ENCODE data around the gene GNG3. TPM values are rescaled to one million over a fixed set of nuclear protein-coding genes. Genes with fewer than 3 reads are reported as not detected.
"Not testable (repeated sequence)": the region's sequence is repeated elsewhere in the genome, so short reads cannot be mapped to it uniquely, and the experiment has no call there.

GNG3 gene
- total RNA-seq, 1 donor from 2014 or later: not detected

DNA sequence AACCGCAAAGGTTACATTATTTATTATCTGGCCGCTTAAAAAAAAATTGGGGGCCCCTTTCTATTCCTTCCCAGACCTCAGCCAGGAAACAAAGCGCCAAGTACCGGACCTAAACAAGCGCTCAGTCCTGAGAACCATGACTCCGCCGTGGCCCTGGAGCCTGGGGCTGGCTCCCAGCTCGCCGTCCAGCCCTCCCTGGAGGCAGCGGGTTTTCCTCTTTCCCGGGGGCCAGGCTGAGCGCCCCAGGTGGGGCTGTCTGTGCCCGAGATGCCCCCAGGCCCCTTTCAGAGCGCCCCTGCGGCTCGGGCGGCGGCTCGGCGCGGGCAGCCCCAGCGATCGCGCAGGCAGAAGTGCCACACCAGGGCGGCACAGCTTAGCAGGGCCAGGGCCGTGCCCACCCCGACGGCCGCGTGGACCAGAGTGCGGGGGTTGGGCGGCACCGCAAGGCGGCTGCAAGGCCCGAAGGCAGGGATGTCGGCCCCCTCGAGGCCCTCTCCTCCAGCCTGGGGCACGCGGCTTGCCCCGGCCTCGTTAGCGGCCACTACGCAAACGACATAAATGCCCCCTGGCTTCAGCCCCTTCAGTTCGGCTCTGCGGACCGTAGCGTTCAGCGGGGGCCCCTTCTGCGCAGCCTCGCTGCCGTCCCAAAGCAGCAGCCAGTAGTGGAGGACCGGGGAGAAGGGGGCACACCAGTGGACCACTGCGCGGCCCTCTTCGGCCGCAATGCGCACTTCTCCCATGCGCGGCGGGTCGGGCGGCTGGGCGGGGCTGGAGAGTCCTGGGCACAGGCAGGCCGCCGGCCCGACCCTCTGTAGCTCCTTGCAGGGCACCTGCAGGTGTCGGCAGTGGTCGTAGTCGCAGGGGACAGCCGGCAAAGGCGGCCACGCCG, 19.7 kb upstream of the GNG3 start:
- no peak for DNase-seq

DNA sequence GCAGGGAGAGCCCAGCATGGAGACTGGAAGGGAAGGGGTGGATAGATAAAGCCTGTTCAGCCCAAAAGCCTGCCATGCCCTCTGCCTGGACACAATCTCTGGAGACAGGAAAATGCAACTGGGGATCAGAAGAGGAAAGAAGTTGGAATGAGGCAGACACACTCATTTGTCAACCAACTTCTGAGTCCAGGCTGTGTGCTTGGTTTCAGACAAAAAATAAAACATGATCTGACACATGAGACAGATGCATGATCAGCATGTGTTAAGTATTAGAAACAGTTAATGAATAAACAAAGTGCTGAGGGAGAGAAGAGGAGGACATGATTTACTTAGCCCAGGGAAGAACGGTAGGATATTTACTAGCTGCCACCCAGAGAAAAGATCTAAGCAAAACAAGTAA, 19.0 kb upstream of the GNG3 start:
- DNase-seq: peak; percentile 63

GRCh38 chr11:62689421-62690183, 17.9 kb upstream of the GNG3 start, which contains the start of gene LRRN4CL:
TSS of gene LRRN4CL (minus strand) at chr11:62689530. CDS start at chr11:62688508, 1,022 bp downstream.
- DNase-seq: peak; percentile 93

GRCh38 chr11:62693624-62694023, 13.9 kb upstream of the GNG3 start:
- DNase-seq: not testable (repeated sequence)

- peak; percentile 25 for DNase-seq
Observed at GRCh38 chr11:62694455-62695167, 12.9 kb upstream of the GNG3 start.

DNA sequence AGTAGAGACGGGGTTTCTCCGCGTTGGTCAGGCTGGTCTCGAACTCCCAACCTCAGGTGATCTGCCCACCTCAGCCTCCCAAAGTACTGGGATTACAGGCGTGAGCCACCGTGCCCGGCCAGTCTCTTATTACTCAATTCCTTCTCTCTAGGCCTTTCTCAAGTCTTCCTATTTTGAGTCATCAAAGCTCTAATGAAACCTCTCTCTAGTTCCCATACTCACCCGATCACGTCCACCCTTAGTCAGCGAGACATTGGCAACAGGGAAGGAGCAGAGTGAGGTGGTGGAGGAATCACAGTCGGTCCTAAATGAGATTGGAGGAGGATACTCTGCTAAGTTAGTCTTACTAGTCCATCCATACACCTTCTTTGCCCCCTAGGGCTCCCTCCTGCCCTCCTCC, 5.2 kb upstream of the GNG3 start:
- DNase-seq: no peak

DNA sequence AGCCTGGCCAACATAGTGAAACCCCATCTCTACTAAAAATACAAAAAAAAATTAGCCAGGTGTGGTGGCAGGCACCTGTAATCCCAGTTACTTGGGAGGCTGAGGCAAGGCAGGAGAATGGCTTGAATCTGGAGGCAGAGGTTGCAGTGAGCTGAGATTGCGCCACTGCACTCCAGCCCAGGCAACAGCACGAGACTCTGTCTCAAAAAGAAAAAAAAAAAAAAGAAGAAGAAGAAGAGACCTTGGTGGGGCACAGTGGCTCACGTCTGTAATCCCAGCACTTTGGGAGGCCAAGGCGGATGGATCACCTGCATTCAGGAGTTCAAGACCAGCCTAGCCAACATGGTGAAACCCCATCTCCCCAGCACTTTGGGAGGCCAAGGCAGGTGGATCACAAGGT, 3.6 kb upstream of the GNG3 start:
- not testable (repeated sequence) for DNase-seq

DNA sequence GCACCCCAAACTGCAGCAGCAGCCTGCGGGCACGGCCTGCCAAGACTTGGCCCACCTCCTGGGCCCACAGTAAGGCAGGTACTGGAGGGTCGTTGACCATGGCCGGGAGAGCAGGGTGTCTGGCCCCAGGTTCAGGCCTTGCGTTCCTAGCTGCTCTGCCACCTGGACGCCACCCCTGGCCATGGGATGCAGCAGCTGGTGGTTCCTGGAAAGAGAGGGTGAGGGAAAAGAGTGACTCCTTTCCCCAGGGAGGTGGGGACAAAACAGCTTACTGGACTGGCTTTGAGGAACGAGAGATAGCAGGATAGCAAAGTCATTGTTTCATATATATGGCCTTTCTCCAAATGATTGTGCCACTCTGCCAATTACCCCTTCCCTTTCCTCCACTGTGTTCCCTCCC, 2.1 kb upstream of the GNG3 start:
- DNase-seq: no peak

DNA sequence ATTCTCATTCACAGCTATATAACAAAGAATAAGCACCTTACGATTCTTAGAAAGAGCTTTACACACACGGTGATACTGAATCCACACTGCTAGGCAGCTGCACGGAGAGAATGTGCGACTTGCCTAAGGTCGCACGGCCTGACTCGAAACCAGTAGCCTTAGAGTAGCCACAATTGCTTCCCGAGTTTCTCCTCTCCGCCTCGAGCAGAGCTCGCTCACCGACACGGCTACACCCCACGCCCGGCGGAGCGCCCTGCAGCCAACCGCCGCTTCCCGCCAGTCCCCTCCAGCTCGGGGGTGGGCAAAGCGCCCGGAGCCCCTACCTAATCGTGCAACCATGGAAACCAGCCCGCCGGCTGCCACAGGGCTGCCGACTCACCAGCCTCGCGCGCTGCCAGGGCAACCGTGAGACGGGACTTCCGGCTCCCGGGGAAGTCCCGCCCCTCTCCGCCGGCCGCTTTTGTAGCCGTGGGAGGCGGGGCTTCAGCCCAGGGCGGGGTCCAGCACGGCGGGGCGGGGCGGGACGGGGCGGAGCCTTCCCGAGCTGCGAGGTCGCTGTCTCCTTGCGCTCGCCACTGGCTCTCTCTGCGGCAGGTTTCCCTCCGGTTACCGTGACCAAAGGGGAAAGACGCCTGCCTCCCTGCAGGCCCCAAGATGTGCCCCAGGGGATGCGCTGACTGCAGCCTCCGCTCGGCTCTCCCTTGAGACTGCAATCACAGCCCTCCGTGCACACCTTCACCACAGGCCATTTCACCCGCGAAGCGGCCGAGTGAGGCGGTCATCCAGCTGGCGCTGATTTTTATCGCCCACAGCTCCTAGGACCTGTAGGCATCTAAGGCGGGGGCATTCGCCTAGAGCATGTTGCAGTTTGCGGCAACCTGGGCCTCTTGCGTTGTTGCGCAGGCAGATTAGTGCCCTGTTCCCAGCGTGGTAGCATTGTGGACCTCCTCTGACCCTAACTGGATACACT, 1.3 kb upstream of the GNG3 start:
- peak; percentile 88 for DNase-seq

DNA sequence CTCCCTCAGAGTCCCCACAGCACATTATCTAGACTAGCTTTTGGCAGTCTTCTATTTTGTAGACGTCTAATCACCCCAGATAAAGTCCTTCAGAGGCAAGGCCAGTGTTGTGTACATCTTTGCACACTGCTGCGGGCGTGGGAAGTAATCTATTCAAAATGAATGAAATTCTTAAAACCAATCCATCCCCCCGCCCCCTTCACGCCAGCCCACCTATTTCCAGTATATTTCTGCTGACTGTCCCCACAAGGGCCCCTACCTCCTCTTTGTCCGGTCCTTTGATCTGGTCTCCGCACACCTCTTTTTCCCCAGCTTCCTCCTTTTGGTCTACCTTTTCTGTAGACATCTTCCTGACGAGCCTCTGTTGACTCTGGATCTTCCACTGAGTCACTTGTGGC, 627 bp upstream of the GNG3 start:
- no peak for DNase-seq

DNA sequence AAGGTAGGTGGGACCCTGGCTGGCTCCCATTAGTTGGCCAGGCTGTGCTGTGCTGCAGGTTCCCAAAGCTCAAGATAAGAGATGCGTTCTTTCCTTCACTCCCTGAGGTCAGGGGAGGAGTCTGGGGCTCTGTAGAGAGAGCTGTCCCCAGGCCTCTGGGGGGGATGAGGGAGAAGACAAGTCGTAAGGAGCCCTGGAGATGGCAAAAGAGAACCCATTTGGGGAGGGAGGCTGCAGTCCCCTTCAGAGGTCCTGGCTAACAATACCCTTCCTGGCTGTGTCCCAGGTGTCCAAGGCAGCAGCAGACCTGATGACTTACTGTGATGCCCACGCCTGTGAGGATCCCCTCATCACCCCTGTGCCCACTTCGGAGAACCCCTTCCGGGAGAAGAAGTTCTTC, 916 bp downstream of the GNG3 start:
- no peak for DNase-seq

- no peak for DNase-seq
Observed at GRCh38 chr11:62708793-62709192, 1.3 kb downstream of the GNG3 start.

DNA sequence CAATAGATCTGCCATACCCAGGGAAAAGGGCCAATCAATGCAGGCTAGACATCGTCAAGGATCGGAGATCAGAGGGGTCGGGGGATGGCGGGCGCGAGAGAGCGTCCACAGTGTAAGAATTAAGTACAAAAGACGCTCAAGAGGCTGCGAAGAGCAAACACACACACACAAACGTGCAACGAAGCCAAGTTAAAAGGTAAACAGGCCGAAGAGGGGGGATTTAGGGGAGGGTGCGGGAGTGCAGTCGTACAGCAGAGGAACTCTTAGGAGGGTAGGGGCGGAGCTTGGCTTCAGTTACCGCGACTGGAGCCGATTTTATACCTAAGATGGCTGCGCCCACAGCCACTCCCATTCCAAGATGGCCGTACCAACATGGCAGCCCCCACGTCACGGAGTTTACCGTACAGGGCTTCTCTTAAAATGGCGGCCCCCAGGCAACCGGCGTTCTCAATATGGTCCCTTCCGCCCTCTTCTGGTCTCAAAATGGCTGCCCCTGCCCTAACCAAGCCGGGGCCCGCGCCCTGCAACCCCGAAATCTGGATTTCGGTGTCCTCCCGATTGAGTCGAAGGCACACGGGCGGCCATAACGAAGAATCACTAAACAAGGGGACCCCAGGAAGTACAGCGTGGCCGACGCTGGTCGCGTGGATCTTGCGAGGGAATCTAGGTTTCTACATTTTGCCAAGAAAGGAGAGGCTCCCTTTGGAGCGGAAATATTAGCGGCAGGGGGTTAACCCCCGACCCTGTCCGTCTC, 1.9 kb downstream of the GNG3 start:
- peak; percentile 98 for DNase-seq

DNA sequence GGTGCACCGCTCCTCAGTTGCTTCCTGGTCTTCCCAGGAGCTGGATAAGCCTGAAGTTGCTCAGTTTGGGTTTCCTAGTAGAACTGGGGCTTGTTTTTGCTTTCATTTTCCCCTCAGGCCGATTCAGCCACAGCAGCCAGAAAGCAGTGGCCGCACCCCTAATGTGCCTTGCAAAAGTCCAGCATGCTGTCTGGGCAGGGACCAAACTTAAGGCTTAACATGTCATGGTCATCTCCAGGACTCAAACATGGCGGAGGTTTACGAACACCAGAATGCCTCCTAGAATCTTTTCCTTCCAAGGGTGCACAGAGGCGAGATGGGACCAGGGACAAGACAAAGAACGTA, 2.5 kb downstream of the GNG3 start:
- DNase-seq: no peak

- DNase-seq: no peak
Observed at GRCh38 chr11:62712276-62712812, 4.9 kb downstream of the GNG3 start.

- no peak for DNase-seq
Observed at GRCh38 chr11:62712861-62713260, 5.4 kb downstream of the GNG3 start.

DNA sequence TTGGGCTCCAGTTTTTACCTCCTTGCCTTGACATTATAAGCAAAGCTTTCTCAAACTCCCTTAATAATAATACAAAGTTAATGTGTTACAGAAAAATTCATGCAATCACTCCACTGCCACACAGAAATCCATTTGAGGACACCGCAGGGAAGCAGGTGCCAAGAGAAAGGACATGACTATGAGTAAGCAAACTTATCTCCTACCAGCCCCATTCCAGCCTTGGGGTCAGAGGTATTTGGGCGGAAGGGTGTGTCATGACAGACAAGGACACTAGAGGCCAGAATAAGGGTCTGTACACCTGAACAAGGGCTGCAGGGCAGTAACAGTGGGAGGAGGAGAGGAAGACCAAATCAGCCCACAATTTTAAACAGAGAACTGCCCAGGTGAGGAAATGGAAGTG, 5.9 kb downstream of the GNG3 start:
- no peak for DNase-seq

GRCh38 chr11:62715150-62716130, 8.0 kb downstream of the GNG3 start:
- no peak for DNase-seq

DNA sequence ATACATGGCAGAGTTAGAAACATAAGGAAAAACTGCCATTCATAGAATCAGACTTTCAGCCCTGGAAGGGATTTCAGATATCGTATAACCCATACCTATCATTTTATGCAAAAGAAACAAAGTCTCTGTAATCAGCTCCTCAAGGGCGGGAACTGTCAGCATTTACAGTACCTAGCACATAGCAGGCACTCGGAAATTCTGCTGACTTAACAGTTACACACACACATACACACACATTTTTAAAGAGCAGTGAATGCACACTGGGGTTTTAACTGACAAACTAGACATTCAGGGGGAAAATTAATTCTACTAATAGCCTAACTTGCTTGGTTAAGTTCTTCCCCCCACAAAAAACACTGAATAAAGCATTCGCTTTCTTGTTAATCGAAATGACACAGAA, 8.7 kb downstream of the GNG3 start:
- DNase-seq: no peak
